Choroid plexus epithelial cell (primary cell): ENCODE results near the gene DMAC1.

Experiments
- DNase-seq: peaks from one replicate; pipeline ENCODE4 v3.0.0-alpha.2; 2010; ENCODE audit warnings: low read depth
- H3K4me3 ChIP-seq: 2 replicates; pipeline ENCODE4 v1.5.1; 2011; ENCODE audit warnings: low read depth, mild to moderate bottlenecking, control low read depth, low read length, moderate library complexity
- TF ChIP-seq, protein P1 (sequence below): conservative IDR thresholded peaks from 2 replicates; pipeline ENCODE4 v1.5.1; 2011; ENCODE audit warnings: low read depth, mild to moderate bottlenecking, control low read depth, inconsistent platforms, low read length, moderate library complexity

DMAC1 gene

DNA sequence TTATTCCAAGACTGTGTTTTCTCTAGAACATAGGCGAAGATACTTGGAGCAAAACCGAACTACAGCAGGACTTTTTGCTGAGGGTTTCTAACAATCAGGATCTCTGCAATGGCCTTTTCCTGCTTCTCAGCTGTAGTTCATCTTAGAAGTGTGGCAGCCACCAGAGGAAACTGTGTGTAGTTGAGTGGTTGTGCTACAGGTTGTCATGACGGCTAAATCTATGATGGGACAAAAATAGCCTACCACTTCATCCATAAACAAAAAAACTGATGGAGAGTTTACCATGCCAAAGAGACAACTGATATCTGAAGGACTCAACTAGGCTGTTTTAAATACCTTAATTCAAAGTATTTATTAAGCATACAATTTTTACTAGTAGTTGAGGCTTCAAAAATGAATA is 28.2 kb upstream of the DMAC1 start:
- TF ChIP-seq, protein P1, sequence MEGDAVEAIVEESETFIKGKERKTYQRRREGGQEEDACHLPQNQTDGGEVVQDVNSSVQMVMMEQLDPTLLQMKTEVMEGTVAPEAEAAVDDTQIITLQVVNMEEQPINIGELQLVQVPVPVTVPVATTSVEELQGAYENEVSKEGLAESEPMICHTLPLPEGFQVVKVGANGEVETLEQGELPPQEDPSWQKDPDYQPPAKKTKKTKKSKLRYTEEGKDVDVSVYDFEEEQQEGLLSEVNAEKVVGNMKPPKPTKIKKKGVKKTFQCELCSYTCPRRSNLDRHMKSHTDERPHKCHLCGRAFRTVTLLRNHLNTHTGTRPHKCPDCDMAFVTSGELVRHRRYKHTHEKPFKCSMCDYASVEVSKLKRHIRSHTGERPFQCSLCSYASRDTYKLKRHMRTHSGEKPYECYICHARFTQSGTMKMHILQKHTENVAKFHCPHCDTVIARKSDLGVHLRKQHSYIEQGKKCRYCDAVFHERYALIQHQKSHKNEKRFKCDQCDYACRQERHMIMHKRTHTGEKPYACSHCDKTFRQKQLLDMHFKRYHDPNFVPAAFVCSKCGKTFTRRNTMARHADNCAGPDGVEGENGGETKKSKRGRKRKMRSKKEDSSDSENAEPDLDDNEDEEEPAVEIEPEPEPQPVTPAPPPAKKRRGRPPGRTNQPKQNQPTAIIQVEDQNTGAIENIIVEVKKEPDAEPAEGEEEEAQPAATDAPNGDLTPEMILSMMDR, result no peak
- DNase-seq, result no peak
- no peak overlapping the region for H3K4me3 ChIP-seq

DNA sequence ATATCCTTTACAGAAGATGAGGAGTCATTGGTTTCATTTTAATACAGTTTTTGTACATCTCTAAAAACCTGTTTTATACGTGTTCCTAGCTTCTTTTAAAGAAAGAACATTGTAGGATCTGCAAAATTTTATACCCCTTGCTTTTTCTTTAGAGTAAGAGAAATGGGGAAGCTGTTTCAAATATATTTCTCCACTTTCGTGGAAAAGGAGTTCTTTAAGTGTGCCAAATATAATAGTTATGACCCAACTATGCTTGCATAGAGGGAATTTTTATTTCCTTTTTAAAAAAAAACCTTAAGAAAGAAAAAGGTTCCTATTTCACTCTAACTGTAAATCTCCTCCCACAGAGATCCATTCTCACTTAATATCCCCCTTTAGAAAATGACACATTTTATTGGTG is 27.5 kb upstream of the DMAC1 start:
- TF ChIP-seq, protein P1, result no peak
- no peak overlapping the region for H3K4me3 ChIP-seq
- no peak for DNase-seq

DNA sequence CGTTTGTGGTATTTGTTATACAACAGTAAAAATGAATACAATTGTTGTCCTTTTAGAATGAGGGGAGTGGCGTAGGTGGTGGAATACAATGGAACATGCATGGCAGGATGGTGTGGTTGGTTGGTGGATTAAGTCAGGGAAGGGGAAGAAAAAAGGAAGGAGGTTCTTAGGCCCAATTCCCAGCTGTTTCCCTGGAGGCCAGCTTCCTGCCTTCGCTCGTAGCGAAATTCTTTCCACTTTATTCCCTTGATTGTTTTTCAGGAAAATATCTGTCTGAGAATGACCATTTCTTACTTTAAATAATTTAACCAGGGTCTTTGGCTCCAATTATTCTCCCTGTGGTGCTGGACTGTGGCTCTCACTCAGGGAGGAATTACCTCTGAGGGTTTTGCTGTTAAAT is 24.1 kb upstream of the DMAC1 start:
- no peak overlapping the region for H3K4me3 ChIP-seq
- no peak for DNase-seq
- TF ChIP-seq, protein P1, result no peak

DNA sequence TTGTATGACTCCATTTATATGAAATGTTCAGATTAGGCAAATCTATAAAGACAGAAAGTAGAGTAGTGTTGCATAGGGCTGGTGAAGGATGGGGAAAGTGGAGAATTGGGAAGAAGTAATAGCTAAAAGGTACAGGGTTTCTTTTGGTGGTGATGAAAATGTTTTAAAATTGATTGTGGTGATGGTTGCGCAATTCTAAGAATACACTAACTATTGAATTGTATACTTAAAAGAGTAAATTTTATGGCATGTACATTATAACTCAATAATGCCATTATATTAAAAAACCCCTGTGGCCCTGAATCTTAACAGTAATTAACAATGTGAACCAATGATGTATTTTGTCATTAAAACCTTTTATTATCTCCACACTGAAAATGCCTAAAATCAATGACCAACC is 20.4 kb upstream of the DMAC1 start:
- no peak for DNase-seq
- H3K4me3 ChIP-seq, result no peak overlapping the region
- TF ChIP-seq, protein P1, result no peak

DNA sequence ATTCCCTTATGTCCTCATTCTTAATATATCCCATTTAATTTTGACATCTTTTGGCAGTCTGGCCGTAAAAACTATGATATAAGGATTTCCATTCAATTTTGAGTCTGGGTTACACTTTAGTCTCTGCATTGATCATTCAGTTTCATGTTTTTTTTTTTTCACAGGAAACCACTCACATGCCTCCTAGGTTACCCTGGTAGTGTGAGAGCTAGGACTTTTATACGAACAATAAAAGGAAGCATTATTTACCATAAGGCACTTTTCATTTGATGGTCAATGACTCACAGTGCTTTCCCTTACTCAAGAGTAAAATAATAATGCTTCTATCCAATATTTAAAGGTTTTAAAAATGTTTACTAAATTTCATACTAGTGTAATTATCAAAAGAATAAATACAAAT is 16.4 kb upstream of the DMAC1 start:
- DNase-seq, result no peak

DNA sequence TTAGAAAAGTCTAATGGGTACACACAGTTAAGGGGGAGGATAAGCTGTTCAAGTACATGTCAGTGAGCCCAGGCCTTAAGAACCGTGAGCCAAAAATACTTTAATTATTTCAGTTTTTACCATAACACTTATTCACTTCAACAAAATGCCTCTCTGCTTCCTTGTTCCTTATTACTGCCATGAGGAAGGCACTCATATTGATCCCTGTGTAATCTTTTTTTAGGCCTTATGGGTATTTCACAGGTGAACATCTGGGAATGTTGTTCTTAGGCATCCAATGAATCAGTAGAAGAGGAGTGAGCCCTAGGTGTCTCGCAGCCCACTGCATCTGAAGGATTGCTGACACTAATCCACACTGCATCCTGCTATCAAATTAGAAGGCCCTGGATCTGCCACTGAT is 13.5 kb upstream of the DMAC1 start:
- TF ChIP-seq, protein P1, result no peak
- DNase-seq, result no peak
- no peak overlapping the region for H3K4me3 ChIP-seq

More for the DNA sequence above, 16.4 kb upstream of the DMAC1 start:
- no peak overlapping the region for H3K4me3 ChIP-seq
- TF ChIP-seq, protein P1, result no peak

DNA sequence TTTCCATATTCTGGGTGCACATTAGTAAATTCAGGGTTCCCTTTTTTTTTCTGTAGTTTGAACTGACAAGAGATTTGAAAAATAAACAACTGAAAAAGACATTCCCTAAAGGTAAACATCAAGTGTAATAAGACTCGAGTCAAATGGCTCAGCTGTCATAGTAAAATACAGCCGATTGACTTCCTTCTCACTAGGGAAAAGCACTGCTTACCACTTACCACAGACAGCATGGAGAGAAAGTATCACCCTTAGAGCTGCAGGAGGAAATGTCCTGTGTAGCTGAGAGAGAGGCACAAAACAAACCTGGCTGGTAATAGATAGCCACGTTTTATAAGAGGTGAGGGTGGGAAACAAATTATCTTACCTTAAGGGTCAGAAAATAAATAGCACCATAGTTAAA is 12.1 kb upstream of the DMAC1 start:
- no peak overlapping the region for H3K4me3 ChIP-seq
- TF ChIP-seq, protein P1, result no peak
- no peak for DNase-seq
